B cell (primary cell): ENCODE measurements around the gene PSMF1.

Experiments used
- EZH2 ChIP-seq: IDR thresholded peaks from 2 replicates; pipeline ENCODE4 v1.6.1; 2012; ENCODE audit warnings: borderline replicate concordance, low read depth, mild to moderate bottlenecking, moderate library complexity, low read length; ENCODE audit not compliant: insufficient read depth, poor library complexity, severe bottlenecking
- TF ChIP-seq, protein P1 (sequence below): fragments of 200-600 bp; IDR thresholded peaks from one replicate; pipeline ENCODE4 v1.8.0; 2022; ENCODE audit warnings: antibody characterized with exemption, mild to moderate bottlenecking

DNA sequence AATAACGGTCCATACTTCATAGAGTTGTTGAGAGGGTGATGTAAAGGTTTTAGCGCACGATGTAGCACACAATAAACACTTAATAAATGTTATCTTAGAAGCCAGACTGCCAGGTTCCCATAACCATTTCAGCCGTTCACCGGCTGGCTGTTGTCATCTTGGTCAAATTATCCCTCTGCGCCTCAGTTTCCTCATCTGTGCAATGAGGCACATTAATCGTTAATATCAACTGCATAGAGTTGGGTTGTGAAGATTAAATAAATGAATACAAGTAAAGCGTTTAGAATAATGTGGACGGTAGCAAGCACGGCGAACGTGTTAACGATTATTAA is 432 bp upstream of the PSMF1 start:
- TF ChIP-seq, protein P1, sequence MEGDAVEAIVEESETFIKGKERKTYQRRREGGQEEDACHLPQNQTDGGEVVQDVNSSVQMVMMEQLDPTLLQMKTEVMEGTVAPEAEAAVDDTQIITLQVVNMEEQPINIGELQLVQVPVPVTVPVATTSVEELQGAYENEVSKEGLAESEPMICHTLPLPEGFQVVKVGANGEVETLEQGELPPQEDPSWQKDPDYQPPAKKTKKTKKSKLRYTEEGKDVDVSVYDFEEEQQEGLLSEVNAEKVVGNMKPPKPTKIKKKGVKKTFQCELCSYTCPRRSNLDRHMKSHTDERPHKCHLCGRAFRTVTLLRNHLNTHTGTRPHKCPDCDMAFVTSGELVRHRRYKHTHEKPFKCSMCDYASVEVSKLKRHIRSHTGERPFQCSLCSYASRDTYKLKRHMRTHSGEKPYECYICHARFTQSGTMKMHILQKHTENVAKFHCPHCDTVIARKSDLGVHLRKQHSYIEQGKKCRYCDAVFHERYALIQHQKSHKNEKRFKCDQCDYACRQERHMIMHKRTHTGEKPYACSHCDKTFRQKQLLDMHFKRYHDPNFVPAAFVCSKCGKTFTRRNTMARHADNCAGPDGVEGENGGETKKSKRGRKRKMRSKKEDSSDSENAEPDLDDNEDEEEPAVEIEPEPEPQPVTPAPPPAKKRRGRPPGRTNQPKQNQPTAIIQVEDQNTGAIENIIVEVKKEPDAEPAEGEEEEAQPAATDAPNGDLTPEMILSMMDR, result no peak
- no peak for TF ChIP-seq EZH2
